Measurements from ENCODE around the gene CFAP61.

- TF ChIP-seq CTCF (IDR thresholded peaks at IDR 0.05), result no peak
- TF ChIP-seq EZH2phosphoT487 (IDR thresholded peaks at IDR 0.05; ENCODE audit: borderline replicate concordance, low read depth), result no peak
- TF ChIP-seq POLR2AphosphoS5 (IDR thresholded peaks at IDR 0.05; ENCODE audit: low read depth, low read length), result no peak
- no peak for TF ChIP-seq TAF1 (IDR thresholded peaks at IDR 0.05; ENCODE audit: borderline replicate concordance, low read depth, low read length)
- no peak for TF ChIP-seq PBX3 (IDR thresholded peaks at IDR 0.05)
- no peak for TF ChIP-seq ZBTB33 (IDR thresholded peaks at IDR 0.05; ENCODE audit: borderline replicate concordance, low read depth)
- TF ChIP-seq RAD21 (IDR thresholded peaks at IDR 0.05; ENCODE audit: low read length), result no peak
- TF ChIP-seq, protein P1, sequence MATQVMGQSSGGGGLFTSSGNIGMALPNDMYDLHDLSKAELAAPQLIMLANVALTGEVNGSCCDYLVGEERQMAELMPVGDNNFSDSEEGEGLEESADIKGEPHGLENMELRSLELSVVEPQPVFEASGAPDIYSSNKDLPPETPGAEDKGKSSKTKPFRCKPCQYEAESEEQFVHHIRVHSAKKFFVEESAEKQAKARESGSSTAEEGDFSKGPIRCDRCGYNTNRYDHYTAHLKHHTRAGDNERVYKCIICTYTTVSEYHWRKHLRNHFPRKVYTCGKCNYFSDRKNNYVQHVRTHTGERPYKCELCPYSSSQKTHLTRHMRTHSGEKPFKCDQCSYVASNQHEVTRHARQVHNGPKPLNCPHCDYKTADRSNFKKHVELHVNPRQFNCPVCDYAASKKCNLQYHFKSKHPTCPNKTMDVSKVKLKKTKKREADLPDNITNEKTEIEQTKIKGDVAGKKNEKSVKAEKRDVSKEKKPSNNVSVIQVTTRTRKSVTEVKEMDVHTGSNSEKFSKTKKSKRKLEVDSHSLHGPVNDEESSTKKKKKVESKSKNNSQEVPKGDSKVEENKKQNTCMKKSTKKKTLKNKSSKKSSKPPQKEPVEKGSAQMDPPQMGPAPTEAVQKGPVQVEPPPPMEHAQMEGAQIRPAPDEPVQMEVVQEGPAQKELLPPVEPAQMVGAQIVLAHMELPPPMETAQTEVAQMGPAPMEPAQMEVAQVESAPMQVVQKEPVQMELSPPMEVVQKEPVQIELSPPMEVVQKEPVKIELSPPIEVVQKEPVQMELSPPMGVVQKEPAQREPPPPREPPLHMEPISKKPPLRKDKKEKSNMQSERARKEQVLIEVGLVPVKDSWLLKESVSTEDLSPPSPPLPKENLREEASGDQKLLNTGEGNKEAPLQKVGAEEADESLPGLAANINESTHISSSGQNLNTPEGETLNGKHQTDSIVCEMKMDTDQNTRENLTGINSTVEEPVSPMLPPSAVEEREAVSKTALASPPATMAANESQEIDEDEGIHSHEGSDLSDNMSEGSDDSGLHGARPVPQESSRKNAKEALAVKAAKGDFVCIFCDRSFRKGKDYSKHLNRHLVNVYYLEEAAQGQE (IDR thresholded peaks at IDR 0.05; ENCODE audit: low read depth, low read length), result no peak
- TF ChIP-seq, protein P2, sequence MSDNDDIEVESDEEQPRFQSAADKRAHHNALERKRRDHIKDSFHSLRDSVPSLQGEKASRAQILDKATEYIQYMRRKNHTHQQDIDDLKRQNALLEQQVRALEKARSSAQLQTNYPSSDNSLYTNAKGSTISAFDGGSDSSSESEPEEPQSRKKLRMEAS (IDR thresholded peaks at IDR 0.05; ENCODE audit: low read depth), result no peak
- no peak for TF ChIP-seq YY1 (IDR thresholded peaks at IDR 0.05; ENCODE audit: low read depth)
- no peak for TF ChIP-seq EP300 (IDR thresholded peaks at IDR 0.05; ENCODE audit: borderline replicate concordance in 1 of 2, low read depth in 1 of 2, low read length in 1 of 2)
- no peak for TF ChIP-seq CHD2 (IDR thresholded peaks at IDR 0.05; ENCODE audit: low read length, partially characterized antibody)
Observed at GRCh38 chr20:20102716-20103258, 50.5 kb downstream of the CFAP61 start.
